K562 (cell line): ENCODE data around the gene TLK2. TPM values are rescaled to one million over a fixed set of nuclear protein-coding genes. Genes with fewer than 3 reads are reported as not detected.

Source experiments
- CBX2 ChIP-seq: fragments of 200-600 bp; sonication (generic); IDR thresholded peaks from one replicate; pipeline ENCODE4 v1.6.1; 2012; ENCODE audit warnings: mild to moderate bottlenecking, low read length, inconsistent platforms; ENCODE audit not compliant: insufficient read depth, poor library complexity, severe bottlenecking
- CBX8 ChIP-seq: fragments of 200-600 bp; sonication (generic); IDR thresholded peaks from 2 replicates; pipeline ENCODE4 v1.6.1; 2012; ENCODE audit warnings: borderline replicate concordance, mixed run types, low read depth, mild to moderate bottlenecking, moderate library complexity, mixed read lengths, low read length, control low read depth, inconsistent platforms; ENCODE audit not compliant: poor library complexity, severe bottlenecking; ENCODE audit errors: extremely low read depth
- CCAR2 ChIP-seq: fragments of 200-400 bp; formaldehyde crosslinking; IDR thresholded peaks from 2 replicates; pipeline ENCODE4 v1.6.1; 2017; ENCODE audit warnings: mild to moderate bottlenecking, low read depth, low read length
- DIDO1 ChIP-seq: fragments of 450-650 bp; IDR thresholded peaks from 2 replicates; pipeline ENCODE4 v1.6.1; 2016; ENCODE audit warnings: low read depth, missing biosample characterization, missing genetic modification characterization
- DPF2 ChIP-seq: fragments of 450-650 bp; IDR thresholded peaks from 2 replicates; pipeline ENCODE4 v1.6.1; 2016
- EGR1 ChIP-seq: fragments of 450-650 bp; conservative IDR thresholded peaks from 2 replicates; pipeline ENCODE4 v1.6.1; 2017; ENCODE audit warnings: mild to moderate bottlenecking
- KDM1A ChIP-seq, 2 experiments: fragments of 450-650 bp; IDR thresholded peaks; 2 replicates each; pipeline ENCODE4 v1.6.1; 2016; ENCODE audit warnings: mild to moderate bottlenecking in 2 of 2
- KDM4B ChIP-seq, 2 experiments: fragments of 450-650 bp in 1 of 2; sonication (generic) in 1 of 2; IDR thresholded peaks; 2 replicates each; pipeline ENCODE4 v1.6.1; 2016 to 2017; ENCODE audit warnings: borderline replicate concordance in 2 of 2, antibody characterized with exemption in 1 of 2, low read depth in 1 of 2, mild to moderate bottlenecking in 1 of 2
- NFIC ChIP-seq: fragments of 450-650 bp; IDR thresholded peaks from 2 replicates; pipeline ENCODE4 v1.6.1; 2017; ENCODE audit warnings: mild to moderate bottlenecking, inconsistent platforms
- NFYB ChIP-seq: IDR thresholded peaks from 2 replicates; pipeline ENCODE4 v1.6.1; 2011; ENCODE audit warnings: mild to moderate bottlenecking, moderate library complexity; ENCODE audit not compliant: insufficient read length; ENCODE audit errors: extremely low read depth
- PCBP1 ChIP-seq: fragments of 200-400 bp; formaldehyde crosslinking; IDR thresholded peaks from 2 replicates; pipeline ENCODE4 v1.6.1; 2018; ENCODE audit warnings: mild to moderate bottlenecking, low read depth, low read length; ENCODE audit not compliant: poor library complexity, severe bottlenecking
- RHOXF2B ChIP-seq: fragments of 250-450 bp; sonication (Bioruptor Pico); conservative IDR thresholded peaks from 2 replicates; pipeline ENCODE4 v1.5.1; 2021
- SP1 ChIP-seq: sonication (generic); formaldehyde crosslinking; IDR thresholded peaks from 2 replicates; pipeline ENCODE4 v1.8.1; 2022; ENCODE audit warnings: mild to moderate bottlenecking, missing genetic modification reagents
- TBP ChIP-seq: optimal IDR thresholded peaks from 2 replicates; pipeline ENCODE3; 2011; ENCODE audit warnings: low read depth, low read length, improper control_type of control experiment
- TEAD1 ChIP-seq, 2 experiments: fragments of 450-650 bp in 1 of 2; sonication (generic) in 1 of 2; formaldehyde crosslinking; IDR thresholded peaks; 2 replicates each; pipeline versions ENCODE4 v1.4.0 to v1.8.0; 2020 to 2022; ENCODE audit warnings: mild to moderate bottlenecking in 2 of 2, missing genetic modification reagents in 1 of 2
- ZEB2 ChIP-seq: fragments of 450-650 bp; IDR thresholded peaks from 2 replicates; pipeline ENCODE4 v1.6.1; 2016
- ZFX ChIP-seq: sonication (generic); formaldehyde crosslinking; IDR thresholded peaks from 2 replicates; pipeline ENCODE4 v1.8.0; 2022; ENCODE audit warnings: mild to moderate bottlenecking, missing genetic modification reagents, moderate library complexity
- ZNF217 ChIP-seq: sonication (generic); formaldehyde crosslinking; IDR thresholded peaks from 2 replicates; pipeline ENCODE4 v1.8.0; 2022; ENCODE audit warnings: mild to moderate bottlenecking, missing genetic modification reagents
- ZNF224 ChIP-seq: sonication (generic); formaldehyde crosslinking; IDR thresholded peaks from 2 replicates; pipeline ENCODE4 v1.8.0; 2022; ENCODE audit warnings: mild to moderate bottlenecking, missing genetic modification reagents
- ZNF23 ChIP-seq: fragments of 250-450 bp; sonication (Bioruptor Pico); IDR thresholded peaks from 2 replicates; pipeline ENCODE4 v1.4.0; 2020; ENCODE audit warnings: mild to moderate bottlenecking
- ZNF282 ChIP-seq: sonication (generic); formaldehyde crosslinking; IDR thresholded peaks from 2 replicates; pipeline ENCODE4 v1.8.1; 2023; ENCODE audit warnings: missing genetic modification reagents
- ZNF431 ChIP-seq: sonication (generic); formaldehyde crosslinking; IDR thresholded peaks from 2 replicates; pipeline ENCODE4 v1.8.0; 2022; ENCODE audit warnings: mild to moderate bottlenecking, missing genetic modification reagents
- ZNF561 ChIP-seq: fragments of 450-650 bp; formaldehyde crosslinking; conservative IDR thresholded peaks from 2 replicates; pipeline ENCODE4 v1.4.0; 2020; ENCODE audit warnings: mild to moderate bottlenecking, moderate library complexity
- polyA plus RNA-seq, 8 experiments: library from polyadenylated mRNA; depleted of rRNA in 4 of 8; stranded (reverse) in 5 of 8; unstranded in 3 of 8; fragments of >200 nt; fragmentation: Nextera tagmentation in 2 of 8; fragmentation: Illumina TruSeq in 1 of 8; extraction: Ambion mirVana in 2 of 8; extraction: Trizol in 1 of 8; gene quantifications; 2 replicates each; pipeline versions ENCODE4 v1.2.1 to v1.2.3, GENCODE V29; 2011 to 2014; ENCODE audit warnings: inconsistent platforms in 1 of 8, missing spikeins in 1 of 8
- total RNA-seq, 7 experiments: library from RNA; depleted of rRNA in 6 of 7; stranded (reverse); fragments of >200 nt in 6 of 7; fragmentation: Illumina TruSeq in 2 of 7; extraction: Trizol in 2 of 7; gene quantifications; 2 replicates each; pipeline versions ENCODE4 v1.2.1 to v1.2.3, GENCODE V29; 2011 to 2021; ENCODE audit warnings: low replicate concordance in 1 of 7
- TF ChIP-seq, protein P1 (sequence below): fragments of 450-650 bp; formaldehyde crosslinking; IDR thresholded peaks from 2 replicates; pipeline ENCODE4 v1.4.0; 2020; ENCODE audit warnings: mild to moderate bottlenecking
- TF ChIP-seq, protein P2 (sequence below): fragments of 250-450 bp; sonication (Bioruptor Pico); IDR thresholded peaks from 2 replicates; pipeline ENCODE4 v1.8.0; 2021; ENCODE audit warnings: mild to moderate bottlenecking, moderate library complexity

TLK2 gene
- total and polyA plus RNA-seq, 9 of the 15 experiments (the other 6 are each of a cell fraction or from before 2014, with no cell fraction given) = 10.1 to 51.9 (median 32.4) TPM

DNA sequence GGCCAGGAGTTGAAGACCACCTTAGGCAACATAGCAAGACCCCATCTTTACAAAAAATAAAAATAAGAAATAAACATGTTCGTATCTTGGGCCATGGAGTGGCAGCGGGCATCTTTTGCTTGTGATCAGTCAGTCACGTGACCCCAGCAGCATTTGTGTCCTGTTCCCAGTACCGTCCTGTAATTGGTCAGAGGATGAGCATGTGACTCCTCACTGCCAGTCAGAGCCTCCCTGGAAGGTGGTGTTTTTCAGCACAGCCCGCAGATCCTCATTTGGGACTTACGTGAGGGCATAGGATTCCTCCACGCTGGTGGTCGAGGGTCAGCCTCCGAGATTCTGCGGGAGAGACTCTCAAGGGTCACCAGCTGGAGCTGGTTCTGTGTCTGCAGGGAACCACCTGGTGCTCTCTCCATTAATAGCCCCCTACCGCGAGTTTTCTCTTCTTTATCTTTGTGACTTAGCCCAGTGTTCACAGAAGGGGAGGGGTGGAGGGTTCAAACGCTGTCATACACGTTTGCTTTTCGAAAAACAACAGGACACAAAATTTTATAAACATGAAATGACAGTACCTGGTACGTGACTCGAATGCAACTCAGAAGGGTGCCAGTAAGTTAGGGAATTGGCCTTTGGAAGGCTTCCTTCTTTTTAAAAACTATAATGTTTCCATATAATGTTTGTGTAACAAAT lies 166.0 kb downstream of the TLK2 start (continued):
- TF ChIP-seq, protein P1, sequence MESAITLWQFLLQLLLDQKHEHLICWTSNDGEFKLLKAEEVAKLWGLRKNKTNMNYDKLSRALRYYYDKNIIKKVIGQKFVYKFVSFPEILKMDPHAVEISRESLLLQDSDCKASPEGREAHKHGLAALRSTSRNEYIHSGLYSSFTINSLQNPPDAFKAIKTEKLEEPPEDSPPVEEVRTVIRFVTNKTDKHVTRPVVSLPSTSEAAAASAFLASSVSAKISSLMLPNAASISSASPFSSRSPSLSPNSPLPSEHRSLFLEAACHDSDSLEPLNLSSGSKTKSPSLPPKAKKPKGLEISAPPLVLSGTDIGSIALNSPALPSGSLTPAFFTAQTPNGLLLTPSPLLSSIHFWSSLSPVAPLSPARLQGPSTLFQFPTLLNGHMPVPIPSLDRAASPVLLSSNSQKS (CRISPR knock-in tag) = no peak
- TF ChIP-seq PCBP1 (no peak), ZNF282 (CRISPR knock-in tag) (no peak), ZNF217 (CRISPR knock-in tag) (no peak), ZNF431 (CRISPR knock-in tag) (no peak), TEAD1 (CRISPR knock-in tag; IDR thresholded peaks at IDR 0.05) (no peak), CBX8 (no peak), ZNF561 (CRISPR knock-in tag) (no peak), NFIC (no peak), ZEB2 (no peak), ZNF224 (no peak), ZFX (CRISPR knock-in tag) (no peak), EGR1 (no peak), ZNF23 (no peak), SP1 (CRISPR knock-in tag) (no peak), CBX2 (no peak), KDM4B (IDR thresholded peaks at IDR 0.05; ENCODE audit: borderline replicate concordance in 2 of 2, low read depth in 1 of 2) (no peak), TBP (peak; percentile 35), DPF2 (no peak), DIDO1 (no peak), NFYB (peak; percentile 64), KDM1A (IDR thresholded peaks at IDR 0.05) (no peak), CCAR2 (no peak), RHOXF2B (CRISPR knock-in tag) (no peak)
- TF ChIP-seq, protein P2, sequence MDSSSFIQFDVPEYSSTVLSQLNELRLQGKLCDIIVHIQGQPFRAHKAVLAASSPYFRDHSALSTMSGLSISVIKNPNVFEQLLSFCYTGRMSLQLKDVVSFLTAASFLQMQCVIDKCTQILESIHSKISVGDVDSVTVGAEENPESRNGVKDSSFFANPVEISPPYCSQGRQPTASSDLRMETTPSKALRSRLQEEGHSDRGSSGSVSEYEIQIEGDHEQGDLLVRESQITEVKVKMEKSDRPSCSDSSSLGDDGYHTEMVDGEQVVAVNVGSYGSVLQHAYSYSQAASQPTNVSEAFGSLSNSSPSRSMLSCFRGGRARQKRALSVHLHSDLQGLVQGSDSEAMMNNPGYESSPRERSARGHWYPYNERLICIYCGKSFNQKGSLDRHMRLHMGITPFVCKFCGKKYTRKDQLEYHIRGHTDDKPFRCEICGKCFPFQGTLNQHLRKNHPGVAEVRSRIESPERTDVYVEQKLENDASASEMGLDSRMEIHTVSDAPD (CRISPR knock-in tag) = no peak
